ENCODE measurements around the gene KCNQ4. TPM values are rescaled to one million over a fixed set of nuclear protein-coding genes. Genes with fewer than 3 reads are reported as not detected.
A peak's percentile ranks its signal among the peaks of the same experiment; 100 is the strongest.

KCNQ4 gene
- total and polyA plus RNA-seq, 2 of the 13 experiments (the other 11 are each of a cell fraction or from before 2014, with no cell fraction given): 0.02 to 0.09 TPM

DNA sequence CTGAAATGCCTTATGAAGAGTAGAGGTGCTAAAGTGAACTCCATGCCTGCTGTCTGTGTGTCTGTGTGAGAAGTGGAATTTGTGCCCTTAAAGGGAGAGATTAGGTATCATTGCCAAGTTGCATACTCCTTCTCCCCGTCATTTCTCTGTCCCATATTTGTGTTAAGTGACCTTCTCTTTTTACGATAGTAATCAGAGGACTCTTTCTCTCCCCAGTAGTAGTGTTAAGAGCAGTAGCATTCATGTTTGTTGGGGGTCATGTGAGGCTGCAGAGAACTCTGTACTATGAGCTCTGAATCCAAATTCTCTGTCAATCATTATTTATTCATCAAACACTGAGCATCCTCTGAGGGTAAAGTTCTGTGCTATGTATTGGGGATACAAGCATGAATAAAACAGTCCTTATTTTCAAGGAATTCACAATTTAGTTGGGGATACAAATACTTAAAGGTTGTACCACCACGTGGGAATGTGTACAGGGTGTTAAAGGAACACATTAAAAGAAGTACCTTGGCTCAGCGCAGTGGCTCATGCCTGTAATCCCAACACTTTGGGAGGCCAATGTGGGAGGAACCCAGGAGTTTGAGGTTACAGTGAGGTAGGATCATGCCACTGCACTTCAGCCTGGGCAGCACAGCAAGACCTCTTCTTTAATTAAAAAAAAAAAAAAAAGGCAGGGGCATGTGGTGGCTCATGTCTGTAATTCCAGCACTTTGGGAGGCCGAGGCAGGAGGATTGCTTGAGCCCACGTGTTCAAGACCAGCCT lies 24.8 kb upstream of the KCNQ4 start (continued):
- TF ChIP-seq, protein P1, sequence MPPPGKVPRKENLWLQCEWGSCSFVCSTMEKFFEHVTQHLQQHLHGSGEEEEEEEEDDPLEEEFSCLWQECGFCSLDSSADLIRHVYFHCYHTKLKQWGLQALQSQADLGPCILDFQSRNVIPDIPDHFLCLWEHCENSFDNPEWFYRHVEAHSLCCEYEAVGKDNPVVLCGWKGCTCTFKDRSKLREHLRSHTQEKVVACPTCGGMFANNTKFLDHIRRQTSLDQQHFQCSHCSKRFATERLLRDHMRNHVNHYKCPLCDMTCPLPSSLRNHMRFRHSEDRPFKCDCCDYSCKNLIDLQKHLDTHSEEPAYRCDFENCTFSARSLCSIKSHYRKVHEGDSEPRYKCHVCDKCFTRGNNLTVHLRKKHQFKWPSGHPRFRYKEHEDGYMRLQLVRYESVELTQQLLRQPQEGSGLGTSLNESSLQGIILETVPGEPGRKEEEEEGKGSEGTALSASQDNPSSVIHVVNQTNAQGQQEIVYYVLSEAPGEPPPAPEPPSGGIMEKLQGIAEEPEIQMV (CRISPR knock-in tag; IDR thresholded peaks at IDR 0.05; ENCODE audit: low read depth): no peak
- no peak for TF ChIP-seq TAF1 (CRISPR knock-in tag; IDR thresholded peaks at IDR 0.05)
- 0 out of 4 replicates have a peak, but pooled peaks of 1 of the 2 experiments have one; percentile 10 for TF ChIP-seq NR2F1 (CRISPR knock-in tag; IDR thresholded peaks at IDR 0.05)
- no peak for TF ChIP-seq SALL2 (CRISPR knock-in tag; IDR thresholded peaks at IDR 0.05)
- no peak for TF ChIP-seq PHF20 (CRISPR knock-in tag; IDR thresholded peaks at IDR 0.05)
- no peak for TF ChIP-seq ZNF430 (CRISPR knock-in tag; IDR thresholded peaks at IDR 0.05)
- TF ChIP-seq KAT7 (CRISPR knock-in tag; IDR thresholded peaks at IDR 0.05; ENCODE audit: borderline replicate concordance): no peak; the same call in 1 of the 2 replicates
- TF ChIP-seq NR2C2 (CRISPR knock-in tag; IDR thresholded peaks at IDR 0.05; ENCODE audit: borderline replicate concordance): peak; percentile 44
- TF ChIP-seq NCOR1 (IDR thresholded peaks at IDR 0.05; ENCODE audit: borderline replicate concordance, low read length): peak; percentile 98
- TF ChIP-seq ZNF598 (CRISPR knock-in tag; IDR thresholded peaks at IDR 0.05; ENCODE audit: borderline replicate concordance): no peak
- TF ChIP-seq ZHX2 (IDR thresholded peaks at IDR 0.05; ENCODE audit: low read depth): no peak
- TF ChIP-seq ZHX2 (CRISPR knock-in tag; IDR thresholded peaks at IDR 0.05; ENCODE audit: borderline replicate concordance): no peak
- no peak for TF ChIP-seq SP2 (CRISPR knock-in tag; IDR thresholded peaks at IDR 0.05)
- peak; percentile 56 for TF ChIP-seq PPARG (CRISPR knock-in tag; conservative IDR thresholded peaks at IDR 0.05)
- TF ChIP-seq DPF2 (CRISPR knock-in tag; IDR thresholded peaks at IDR 0.05; ENCODE audit: borderline replicate concordance, low read depth): peak; percentile 60; the same call in 1 of the 2 replicates
- TF ChIP-seq IRF9 (CRISPR knock-in tag; IDR thresholded peaks at IDR 0.05; ENCODE audit: borderline replicate concordance): 0 out of 2 replicates have a peak, but pooled peaks have one; percentile 37
- TF ChIP-seq GPBP1L1 (CRISPR knock-in tag; IDR thresholded peaks at IDR 0.05): no peak
- no peak for TF ChIP-seq SMARCC2 (IDR thresholded peaks at IDR 0.05)
- TF ChIP-seq RXRB (CRISPR knock-in tag; IDR thresholded peaks at IDR 0.05; ENCODE audit: borderline replicate concordance): peak; percentile 98
- no peak for TF ChIP-seq ZNF678 (CRISPR knock-in tag; IDR thresholded peaks at IDR 0.05)

Data from HepG2 (cell line).